HepG2 (cell line): Measurements from ENCODE around the gene GPHN. TPM values are rescaled to one million over a fixed set of nuclear protein-coding genes. Genes with fewer than 3 reads are reported as not detected.
A peak's percentile ranks its signal among the peaks of the same experiment; 100 is the strongest.

Source experiments
- AKAP8 ChIP-seq: sonication (generic); formaldehyde crosslinking; IDR thresholded peaks from 2 replicates; pipeline ENCODE4 v1.5.1; 2020; ENCODE audit warnings: mild to moderate bottlenecking, missing genetic modification reagents
- ATRX ChIP-seq: sonication (generic); formaldehyde crosslinking; IDR thresholded peaks from 2 replicates; pipeline ENCODE4 v1.4.0; 2020; ENCODE audit warnings: missing genetic modification reagents, borderline replicate concordance
- CBX1 ChIP-seq: IDR thresholded peaks from one replicate; pipeline ENCODE4 v1.6.1; 2016; ENCODE audit warnings: antibody characterized with exemption, low read depth
- CEBPB ChIP-seq: IDR thresholded peaks from 2 replicates; pipeline ENCODE4 v1.6.1; 2011; ENCODE audit warnings: low read depth, low read length, improper control_type of control experiment, borderline replicate concordance
- FOSL2 ChIP-seq: sonication (generic); formaldehyde crosslinking; IDR thresholded peaks from 2 replicates; pipeline ENCODE4 v1.4.0; 2020; ENCODE audit warnings: missing genetic modification reagents
- GATA4 ChIP-seq: sonication (generic); IDR thresholded peaks from 2 replicates; pipeline ENCODE4 v1.6.1; 2016; ENCODE audit warnings: antibody characterized with exemption, low read depth, borderline replicate concordance
- GPBP1L1 ChIP-seq: sonication (generic); formaldehyde crosslinking; IDR thresholded peaks from 2 replicates; pipeline ENCODE4 v1.5.0; 2020; ENCODE audit warnings: mild to moderate bottlenecking, missing genetic modification reagents
- HOXA3 ChIP-seq: sonication (generic); formaldehyde crosslinking; IDR thresholded peaks from 2 replicates; pipeline ENCODE4 v1.5.0; 2020; ENCODE audit warnings: missing genetic modification reagents
- LBX2 ChIP-seq: sonication (generic); formaldehyde crosslinking; IDR thresholded peaks from 2 replicates; pipeline ENCODE4 v1.5.0; 2020; ENCODE audit warnings: missing genetic modification reagents, mild to moderate bottlenecking, borderline replicate concordance
- PAX8 ChIP-seq: sonication (generic); formaldehyde crosslinking; IDR thresholded peaks from 2 replicates; pipeline ENCODE4 v1.8.0; 2022; ENCODE audit warnings: mild to moderate bottlenecking, missing genetic modification reagents, borderline replicate concordance
- PRDM10 ChIP-seq: sonication (generic); formaldehyde crosslinking; IDR thresholded peaks from 2 replicates; pipeline ENCODE4 v1.4.0; 2020; ENCODE audit warnings: low read depth, missing genetic modification reagents
- RBM22 ChIP-seq: fragments of 200-400 bp; formaldehyde crosslinking; optimal IDR thresholded peaks from 2 replicates; pipeline ENCODE3; 2017; ENCODE audit warnings: mild to moderate bottlenecking, low read length, moderate library complexity
- REL ChIP-seq: sonication (generic); formaldehyde crosslinking; conservative IDR thresholded peaks from 2 replicates; pipeline ENCODE4 v1.8.0; 2022; ENCODE audit warnings: mild to moderate bottlenecking, missing genetic modification reagents, moderate library complexity
- SRSF1 ChIP-seq: fragments of 200-400 bp; formaldehyde crosslinking; optimal IDR thresholded peaks from 2 replicates; pipeline ENCODE3; 2017; ENCODE audit warnings: mild to moderate bottlenecking, low read depth, low read length, moderate library complexity
- TFDP2 ChIP-seq: sonication (generic); formaldehyde crosslinking; IDR thresholded peaks from 2 replicates; pipeline ENCODE4 v1.4.0; 2020; ENCODE audit warnings: missing genetic modification reagents
- THYN1 ChIP-seq: sonication (generic); formaldehyde crosslinking; IDR thresholded peaks from 2 replicates; pipeline ENCODE4 v1.8.1; 2023; ENCODE audit warnings: low read depth, mild to moderate bottlenecking, moderate library complexity, missing genetic modification reagents, borderline replicate concordance
- ZFP41 ChIP-seq: sonication (generic); formaldehyde crosslinking; IDR thresholded peaks from 2 replicates; pipeline ENCODE4 v1.4.0; 2020; ENCODE audit warnings: mild to moderate bottlenecking, missing genetic modification reagents, borderline replicate concordance
- ZNF441 ChIP-seq: sonication (generic); formaldehyde crosslinking; IDR thresholded peaks from 2 replicates; pipeline ENCODE4 v1.7.0; 2021; ENCODE audit warnings: missing genetic modification reagents, borderline replicate concordance
- ZNF547 ChIP-seq: sonication (generic); formaldehyde crosslinking; IDR thresholded peaks from 2 replicates; pipeline ENCODE4 v1.5.1; 2020; ENCODE audit warnings: mild to moderate bottlenecking, missing genetic modification reagents
- ZNF747 ChIP-seq: sonication (generic); formaldehyde crosslinking; IDR thresholded peaks from 2 replicates; pipeline ENCODE4 v1.8.1; 2023; ENCODE audit warnings: missing genetic modification reagents, mild to moderate bottlenecking, borderline replicate concordance
- ZNF768 ChIP-seq: sonication (generic); formaldehyde crosslinking; IDR thresholded peaks from 2 replicates; pipeline ENCODE4 v1.4.0; 2020; ENCODE audit warnings: missing genetic modification reagents
- ZNF773 ChIP-seq: sonication (generic); formaldehyde crosslinking; IDR thresholded peaks from 2 replicates; pipeline ENCODE4 v1.4.0; 2020; ENCODE audit warnings: missing genetic modification reagents, borderline replicate concordance
- ZSCAN30 ChIP-seq: sonication (generic); formaldehyde crosslinking; IDR thresholded peaks from 2 replicates; pipeline ENCODE4 v1.5.0; 2020; ENCODE audit warnings: mild to moderate bottlenecking, missing genetic modification reagents
- polyA plus RNA-seq, 8 experiments: library from polyadenylated mRNA; depleted of rRNA in 3 of 8; stranded (reverse) in 7 of 8; unstranded in 1 of 8; fragments of >200 nt; fragmentation: Illumina TruSeq in 4 of 8; extraction: Trizol in 4 of 8; gene quantifications; 2 replicates each; pipeline versions ENCODE4 v1.2.1 to v1.2.3, GENCODE V29; 2011 to 2016; ENCODE audit warnings: low read depth in 4 of 8, missing spikeins in 1 of 8, mixed read lengths in 1 of 8; ENCODE audit not compliant: insufficient read depth in 1 of 8
- total RNA-seq, 5 experiments: library from RNA; depleted of rRNA; stranded (reverse); fragments of >200 nt; fragmentation: Illumina TruSeq; extraction: Trizol; gene quantifications; 2 replicates each; pipeline ENCODE4 v1.2.3, GENCODE V29; 2016; ENCODE audit warnings: low read depth in 1 of 5

Gene GPHN
- total and polyA plus RNA-seq, 2 of the 13 experiments (the other 11 are each of a cell fraction or from before 2014, with no cell fraction given), result 12.7 to 19.2 TPM

GRCh38 chr14:66507722-66508546 is at the start of gene GPHN (continued):
- TF ChIP-seq FOSL2 (CRISPR knock-in tag), result peak; percentile 23
- TF ChIP-seq TFDP2 (CRISPR knock-in tag), result peak; percentile 93
- peak; percentile 95; the same call in 1 of the 2 replicates for TF ChIP-seq ZNF747 (CRISPR knock-in tag)
- no peak for TF ChIP-seq RBM22
- peak; percentile 56 for TF ChIP-seq GATA4
- 0 out of 2 replicates have a peak, but pooled peaks have one; percentile 33 for TF ChIP-seq ZNF441 (CRISPR knock-in tag)
- no peak for TF ChIP-seq GPBP1L1 (CRISPR knock-in tag)
- no peak; the same call in 1 of the 2 replicates for TF ChIP-seq CEBPB
- 0 out of 2 replicates have a peak, but pooled peaks have one; percentile 8 for TF ChIP-seq ZNF547 (CRISPR knock-in tag)
- TF ChIP-seq THYN1 (CRISPR knock-in tag), result peak; percentile 92; the same call in 1 of the 2 replicates
- TF ChIP-seq CBX1, result no peak
- no peak for TF ChIP-seq PAX8 (CRISPR knock-in tag)
- TF ChIP-seq ZNF773 (CRISPR knock-in tag), result peak; percentile 61; the same call in 1 of the 2 replicates
- TF ChIP-seq ZNF768 (CRISPR knock-in tag), result peak; percentile 40
- TF ChIP-seq ZFP41, result no peak; the same call in 1 of the 2 replicates
- peak; percentile 86 for TF ChIP-seq HOXA3 (CRISPR knock-in tag)
- TF ChIP-seq ATRX, result no peak
- TF ChIP-seq SRSF1, result peak; percentile 31
- 0 out of 2 replicates have a peak, but pooled peaks have one; percentile 27 for TF ChIP-seq ZSCAN30
- TF ChIP-seq REL (CRISPR knock-in tag), result peak; percentile 62; the same call in 1 of the 2 replicates
- TF ChIP-seq AKAP8 (CRISPR knock-in tag), result no peak
- peak; percentile 20; the same call in 1 of the 2 replicates for TF ChIP-seq LBX2 (CRISPR knock-in tag)
- TF ChIP-seq PRDM10, result peak; percentile 23; the same call in 1 of the 2 replicates
